Ascending aorta (tissue), 2 donors: ENCODE measurements around the gene ERAP2. TPM values are rescaled to one million over a fixed set of nuclear protein-coding genes. Genes with fewer than 3 reads are reported as not detected.

Experiments used
- DNase-seq, 2 donors: peaks; one replicate each; pipeline ENCODE4 v3.0.0-alpha.2; 2019; ENCODE audit warnings: low spot score in 2 of 2
- H3K27ac ChIP-seq, 2 donors: fragments of 200-600 bp; sonication (generic); one replicate each; pipeline ENCODE4 v1.5.1; 2016 to 2017; ENCODE audit warnings: mild to moderate bottlenecking in 1 of 2
- H3K27me3 ChIP-seq: fragments of 200-600 bp; sonication (generic); one replicate; pipeline ENCODE4 v1.5.1; 2017
- H3K36me3 ChIP-seq, 2 donors: fragments of 200-600 bp; sonication (generic); one replicate each; pipeline ENCODE4 v1.5.1; 2016
- H3K4me1 ChIP-seq, 2 donors: fragments of 200-600 bp; sonication (generic); one replicate each; pipeline ENCODE4 v1.5.1; 2016 to 2017; ENCODE audit warnings: mild to moderate bottlenecking in 1 of 2
- H3K4me3 ChIP-seq, 2 donors: fragments of 200-600 bp; sonication (generic); one replicate each; pipeline ENCODE4 v1.5.1; 2016 to 2017; ENCODE audit warnings: mild to moderate bottlenecking in 1 of 2
- H3K9me3 ChIP-seq, 2 donors: fragments of 200-600 bp; sonication (generic); one replicate each; pipeline ENCODE4 v1.5.1; 2016
- CTCF ChIP-seq, 3 experiments: fragments of 200-600 bp in 2 of 3; fragments of 450-650 bp in 1 of 3; sonication (generic) in 2 of 3; IDR thresholded peaks; one replicate each; pipeline ENCODE4 v1.5.1; 2016 to 2019; ENCODE audit warnings: antibody characterized with exemption in 3 of 3, mild to moderate bottlenecking in 1 of 3, moderate library complexity in 1 of 3
- intact Hi-C: fragments of 100-400 bp; cut with DNase I; formaldehyde crosslinking; loops from one replicate; pipeline ENCODE4 v1.15.1; 2023
- total RNA-seq: library from RNA; depleted of rRNA; stranded (reverse); fragments of >200 nt; gene quantifications from one replicate; pipeline ENCODE4 v1.1.0, GENCODE V29; 2016

Gene ERAP2
- total RNA-seq, 1 donor from 2014 or later = 20.6 TPM

- Histone ChIP-seq H3K9me3 (no peaks in the 10 kb centered on the region), H3K36me3 (no peaks in the 10 kb centered on the region), H3K27ac (no peak overlapping the region), H3K27me3 (no peaks in the 10 kb centered on the region), H3K4me1 (no peaks in the 10 kb centered on the region), H3K4me3 (no peak overlapping the region)
- TF ChIP-seq CTCF (IDR thresholded peaks at IDR 0.05) = no peak
- intact Hi-C loops = no loop called here
- no peak for DNase-seq
These were observed 27.0 kb downstream of the ERAP2 start for GRCh38 chr5:96903300-96903699.

- no peak for DNase-seq
- intact Hi-C loops = no loop called here
- no peaks in the 10 kb centered on the region for H3K27me3 ChIP-seq
- no peak overlapping the region for H3K27ac ChIP-seq
- no peaks in the 10 kb centered on the region for H3K4me1 ChIP-seq
- H3K4me3 ChIP-seq = no peak overlapping the region
- H3K36me3 ChIP-seq = peaks cover 0 to 3% of the 10 kb centered on the region in 2 donors
- no peaks in the 10 kb centered on the region for H3K9me3 ChIP-seq
- no peak for TF ChIP-seq CTCF (IDR thresholded peaks at IDR 0.05)
These were observed 28.0 kb downstream of the ERAP2 start for GRCh38 chr5:96904054-96904931.

GRCh38 chr5:96905864-96906263 lies 29.6 kb downstream of the ERAP2 start:
- Histone ChIP-seq H3K27me3 (no peaks in the 10 kb centered on the region), H3K9me3 (no peaks in the 10 kb centered on the region), H3K27ac (no peak overlapping the region), H3K4me3 (no peak overlapping the region), H3K36me3 (peaks cover 0 to 7% of the 10 kb centered on the region in 2 donors), H3K4me1 (no peaks in the 10 kb centered on the region)
- intact Hi-C loops = no loop called here
- no peak for DNase-seq
- TF ChIP-seq CTCF (IDR thresholded peaks at IDR 0.05) = no peak

GRCh38 chr5:96909003-96909402 lies 32.7 kb downstream of the ERAP2 start:
- Histone ChIP-seq H3K9me3 (no peaks in the 10 kb centered on the region), H3K27me3 (no peaks in the 10 kb centered on the region), H3K36me3 (peaks cover 0 to 13% of the 10 kb centered on the region in 2 donors), H3K27ac (no peak overlapping the region), H3K4me1 (no peaks in the 10 kb centered on the region), H3K4me3 (no peak overlapping the region)
- no peak for TF ChIP-seq CTCF (IDR thresholded peaks at IDR 0.05)
- no peak for DNase-seq
- intact Hi-C loops = no loop called here

- no peak for TF ChIP-seq CTCF (IDR thresholded peaks at IDR 0.05)
- intact Hi-C loops = no loop called here
- DNase-seq = no peak
These were observed 33.1 kb downstream of the ERAP2 start for GRCh38 chr5:96909435-96909834.

More at GRCh38 chr5:96909435-96909834, 33.1 kb downstream of the ERAP2 start:
- Histone ChIP-seq H3K4me3 (no peak overlapping the region), H3K9me3 (no peaks in the 10 kb centered on the region), H3K27ac (no peak overlapping the region), H3K36me3 (peaks cover 0 to 13% of the 10 kb centered on the region in 2 donors), H3K4me1 (no peaks in the 10 kb centered on the region), H3K27me3 (no peaks in the 10 kb centered on the region)
